Naive thymus-derived CD8-positive, alpha-beta T cell (primary cell): ENCODE measurements around the gene MUC5B. TPM values are rescaled to one million over a fixed set of nuclear protein-coding genes. Genes with fewer than 3 reads are reported as not detected.

Experiments
- ATAC-seq, 2 donors: fragments of 150-1000 bp; cut with Tn5 transposase in 1 of 2; sonication (Bioruptor Pico), chemical (Tn5 transposase) in 1 of 2; 1 replicate in 1 of 2; 2 replicates in 1 of 2; pipeline ENCODE4 v1.10.0; 2021; ENCODE audit warnings: mild to moderate bottlenecking in 2 of 2, moderate library complexity in 2 of 2
- POLR2A ChIA-PET: fragments of 350-600 bp; sonication (Branson Sonifier 250); formaldehyde crosslinking; loops from one replicate; lab custom pipeline; 2021; ENCODE audit warnings: antibody characterized with exemption; lab: Charles Lee
- DNase-seq, 10 donors: peaks; one replicate each; pipeline versions ENCODE4 v3.0.0 to v3.0.0-alpha.2; 2020 to 2022
- H3K27ac Mint-ChIP-seq, 10 donors: one replicate each; pipeline ENCODE4 v1.8.0; 2020 to 2022; ENCODE audit warnings: mild to moderate bottlenecking in 10 of 10, mixed read lengths in 10 of 10, moderate library complexity in 4 of 10, inconsistent platforms in 1 of 10
- H3K27me3 Mint-ChIP-seq, 5 donors: one replicate each; pipeline ENCODE4 v1.8.0; 2021 to 2022; ENCODE audit warnings: mixed read lengths in 5 of 5
- H3K36me3 Mint-ChIP-seq, 3 donors: one replicate each; pipeline ENCODE4 v1.8.0; 2020 to 2022; ENCODE audit warnings: mixed read lengths in 3 of 3, mild to moderate bottlenecking in 2 of 3, inconsistent platforms in 1 of 3
- H3K4me1 Mint-ChIP-seq, 4 donors: one replicate each; pipeline ENCODE4 v1.8.0; 2021 to 2022; ENCODE audit warnings: mixed read lengths in 4 of 4
- H3K4me3 Mint-ChIP-seq, 10 donors: one replicate each; pipeline ENCODE4 v1.8.0; 2020 to 2022; ENCODE audit warnings: mild to moderate bottlenecking in 10 of 10, mixed read lengths in 10 of 10, moderate library complexity in 6 of 10, inconsistent platforms in 1 of 10
- H3K9me3 Mint-ChIP-seq, 9 donors: one replicate each; pipeline ENCODE4 v1.8.0; 2020 to 2022; ENCODE audit warnings: mixed read lengths in 9 of 9, mild to moderate bottlenecking in 3 of 9, inconsistent platforms in 1 of 9, moderate library complexity in 1 of 9
- polyA plus RNA-seq, 3 donors: library from polyadenylated mRNA; unstranded; fragments of 300-500 nt; fragmentation: Illumina TruSeq; gene quantifications; one replicate each; pipeline ENCODE4 v1.2.3, GENCODE V29; 2021
- total RNA-seq, 8 experiments: library from RNA in 2 of 8; stranded (reverse) in 2 of 8; gene quantifications; one replicate each; pipeline ENCODE4 v1.2.3 and lab custom pipeline; 2021 to 2026

The MUC5B gene
- total and polyA plus RNA-seq, 5 experiments from 2014 or later = not detected

- ATAC-seq (no peak), DNase-seq (peak in 2 of 10 donors; percentile 2 to 34)
- Mint-ChIP-seq H3K4me3 (no peak overlapping the region), H3K36me3 (no peaks in the 10 kb centered on the region), H3K27me3 (peaks cover 1 to 21% (median 19%) of the 10 kb centered on the region in 5 donors), H3K27ac (no peak overlapping the region), H3K4me1 (no peaks in the 10 kb centered on the region), H3K9me3 (peaks cover 0 to 4% (median 0%) of the 10 kb centered on the region in 9 donors)
- POLR2A ChIA-PET = no interaction called here
Observed at GRCh38 chr11:1221848-1222311, 986 bp upstream of the MUC5B start.

GRCh38 chr11:1223346-1224110, 662 bp downstream of the MUC5B start:
- POLR2A ChIA-PET = no interaction called here
- no peak overlapping the region for H3K27ac Mint-ChIP-seq
- H3K4me1 Mint-ChIP-seq = no peaks in the 10 kb centered on the region
- DNase-seq = peak in 2 of 10 donors; percentile 2 to 56
- peaks cover 1 to 14% (median 9%) of the 10 kb centered on the region in 5 donors for H3K27me3 Mint-ChIP-seq
- H3K36me3 Mint-ChIP-seq = no peaks in the 10 kb centered on the region
- H3K4me3 Mint-ChIP-seq = no peak overlapping the region
- H3K9me3 Mint-ChIP-seq = no peaks in the 10 kb centered on the region
- no peak for ATAC-seq

GRCh38 chr11:1224111-1224490, 1.2 kb downstream of the MUC5B start:
- no peaks in the 10 kb centered on the region for H3K4me1 Mint-ChIP-seq
- no peak overlapping the region for H3K27ac Mint-ChIP-seq
- no peak overlapping the region for H3K4me3 Mint-ChIP-seq
- ATAC-seq (no peak), DNase-seq (peak in 1 of 10 donors; percentile 1)
- POLR2A ChIA-PET = no interaction called here
- no peaks in the 10 kb centered on the region for H3K9me3 Mint-ChIP-seq
- H3K36me3 Mint-ChIP-seq = no peaks in the 10 kb centered on the region
- H3K27me3 Mint-ChIP-seq = peaks cover 1 to 14% (median 9%) of the 10 kb centered on the region in 5 donors

- DNase-seq (peak in 2 of 10 donors; percentile 3 to 56), ATAC-seq (no peak)
- Mint-ChIP-seq H3K36me3 (no peaks in the 10 kb centered on the region), H3K27me3 (peaks cover 1 to 14% (median 9%) of the 10 kb centered on the region in 5 donors), H3K4me3 (no peak overlapping the region), H3K4me1 (no peaks in the 10 kb centered on the region), H3K27ac (no peak overlapping the region), H3K9me3 (no peaks in the 10 kb centered on the region)
- POLR2A ChIA-PET = no interaction called here
Observed at GRCh38 chr11:1224491-1225385, 1.9 kb downstream of the MUC5B start.

GRCh38 chr11:1225386-1226225, 2.7 kb downstream of the MUC5B start:
- no peaks in the 10 kb centered on the region for H3K36me3 Mint-ChIP-seq
- H3K4me3 Mint-ChIP-seq = no peak overlapping the region
- ATAC-seq (no peak), DNase-seq (peak in 2 of 10 donors; percentile 5 to 41)
- H3K4me1 Mint-ChIP-seq = no peaks in the 10 kb centered on the region
- POLR2A ChIA-PET = no interaction called here
- no peak overlapping the region for H3K27ac Mint-ChIP-seq
- no peaks in the 10 kb centered on the region for H3K9me3 Mint-ChIP-seq
- H3K27me3 Mint-ChIP-seq = peaks cover 1 to 14% (median 9%) of the 10 kb centered on the region in 5 donors

- Mint-ChIP-seq H3K4me3 (no peak overlapping the region), H3K9me3 (no peaks in the 10 kb centered on the region)
- POLR2A ChIA-PET = no interaction called here
Observed at GRCh38 chr11:1226226-1226985, 3.5 kb downstream of the MUC5B start.

GRCh38 chr11:1226986-1227550, 4.2 kb downstream of the MUC5B start:
- Mint-ChIP-seq H3K4me1 (no peaks in the 10 kb centered on the region), H3K27ac (no peak overlapping the region), H3K36me3 (no peaks in the 10 kb centered on the region), H3K27me3 (peaks cover 0 to 6% (median 0%) of the 10 kb centered on the region in 5 donors), H3K9me3 (no peaks in the 10 kb centered on the region), H3K4me3 (no peak overlapping the region)
- no peak for ATAC-seq
- POLR2A ChIA-PET = no interaction called here
- DNase-seq = peak in 2 of 10 donors; percentile 2 to 55

More at GRCh38 chr11:1226226-1226985, 3.5 kb downstream of the MUC5B start:
- H3K27me3 Mint-ChIP-seq = peaks cover 0 to 9% (median 4%) of the 10 kb centered on the region in 5 donors
- no peak for ATAC-seq
- H3K36me3 Mint-ChIP-seq = no peaks in the 10 kb centered on the region
- H3K4me1 Mint-ChIP-seq = no peaks in the 10 kb centered on the region
- H3K27ac Mint-ChIP-seq = peak overlapping the region in 1 of 10 donors; percentile 92
- DNase-seq = peak in 2 of 10 donors; percentile 7 to 60

GRCh38 chr11:1227551-1228100, 4.8 kb downstream of the MUC5B start:
- Mint-ChIP-seq H3K36me3 (no peaks in the 10 kb centered on the region), H3K4me1 (no peaks in the 10 kb centered on the region), H3K4me3 (no peak overlapping the region), H3K27me3 (peaks cover 0 to 6% (median 0%) of the 10 kb centered on the region in 5 donors), H3K9me3 (no peaks in the 10 kb centered on the region), H3K27ac (no peak overlapping the region)
- DNase-seq (peak in 1 of 10 donors; percentile 4), ATAC-seq (no peak)
- POLR2A ChIA-PET = no interaction called here

- DNase-seq (peak in 2 of 10 donors; percentile 5 to 50), ATAC-seq (no peak)
- H3K9me3 Mint-ChIP-seq = no peaks in the 10 kb centered on the region
- no peaks in the 10 kb centered on the region for H3K36me3 Mint-ChIP-seq
- H3K27me3 Mint-ChIP-seq = peaks cover 0 to 4% (median 0%) of the 10 kb centered on the region in 5 donors
- H3K4me1 Mint-ChIP-seq = no peaks in the 10 kb centered on the region
- H3K4me3 Mint-ChIP-seq = no peak overlapping the region
- H3K27ac Mint-ChIP-seq = no peak overlapping the region
- POLR2A ChIA-PET = no interaction called here
Observed at GRCh38 chr11:1228101-1228821, 5.4 kb downstream of the MUC5B start.

- Mint-ChIP-seq H3K27ac (no peak overlapping the region), H3K4me3 (no peak overlapping the region), H3K4me1 (no peaks in the 10 kb centered on the region), H3K36me3 (no peaks in the 10 kb centered on the region), H3K27me3 (peaks cover 0 to 1% (median 0%) of the 10 kb centered on the region in 5 donors), H3K9me3 (no peaks in the 10 kb centered on the region)
- POLR2A ChIA-PET = no interaction called here
- peak in 2 of 10 donors; percentile 2 to 46 for DNase-seq
- ATAC-seq = no peak
Observed at GRCh38 chr11:1228921-1229451, 6.1 kb downstream of the MUC5B start.
